Activated naive CD8-positive, alpha-beta T cell treated with anti-CD3 and anti-CD28 coated beads, Interleukin-2, amount 50 U/mL, for 24 hours (primary cell): ENCODE data around the gene GALNT18.

Experiments
- ATAC-seq: fragments of 150-1000 bp; cut with Tn5 transposase; one replicate; pipeline ENCODE4 v1.10.0; 2021
- DNase-seq: peaks from one replicate; pipeline ENCODE4 v3.0.0; 2021
- H3K27ac Mint-ChIP-seq: one replicate; pipeline ENCODE4 v1.8.0; 2021; ENCODE audit warnings: mild to moderate bottlenecking, mixed read lengths
- H3K27me3 Mint-ChIP-seq: one replicate; pipeline ENCODE4 v1.8.0; 2021; ENCODE audit warnings: mixed read lengths
- H3K36me3 Mint-ChIP-seq: one replicate; pipeline ENCODE4 v1.8.0; 2021; ENCODE audit warnings: low read depth, mixed read lengths
- H3K4me1 Mint-ChIP-seq: one replicate; pipeline ENCODE4 v1.8.0; 2021; ENCODE audit warnings: mixed read lengths
- H3K4me3 Mint-ChIP-seq: one replicate; pipeline ENCODE4 v1.8.0; 2021; ENCODE audit warnings: mild to moderate bottlenecking, moderate library complexity, mixed read lengths
- H3K9me3 Mint-ChIP-seq: one replicate; pipeline ENCODE4 v1.8.0; 2021; ENCODE audit warnings: mixed read lengths

The GALNT18 gene

GRCh38 chr11:11552529-11553087 is 69.2 kb downstream of the GALNT18 start:
- H3K27ac Mint-ChIP-seq: no peak overlapping the region
- H3K9me3 Mint-ChIP-seq: no peaks in the 10 kb centered on the region
- ATAC-seq (no peak), DNase-seq (no peak)
- H3K4me1 Mint-ChIP-seq: no peaks in the 10 kb centered on the region
- H3K36me3 Mint-ChIP-seq: no peaks in the 10 kb centered on the region
- no peak overlapping the region for H3K4me3 Mint-ChIP-seq
- peaks cover 2% of the 10 kb centered on the region for H3K27me3 Mint-ChIP-seq

- Mint-ChIP-seq H3K9me3 (no peaks in the 10 kb centered on the region), H3K4me1 (no peaks in the 10 kb centered on the region), H3K4me3 (no peak overlapping the region), H3K36me3 (no peaks in the 10 kb centered on the region), H3K27ac (no peak overlapping the region), H3K27me3 (peaks cover 2% of the 10 kb centered on the region)
- DNase-seq (no peak), ATAC-seq (no peak)
Observed at GRCh38 chr11:11550534-11550933, 71.3 kb downstream of the GALNT18 start.

- H3K4me3 Mint-ChIP-seq: no peak overlapping the region
- no peaks in the 10 kb centered on the region for H3K27me3 Mint-ChIP-seq
- no peaks in the 10 kb centered on the region for H3K9me3 Mint-ChIP-seq
- no peaks in the 10 kb centered on the region for H3K36me3 Mint-ChIP-seq
- DNase-seq: no peak
- ATAC-seq: no peak
- no peaks in the 10 kb centered on the region for H3K4me1 Mint-ChIP-seq
- no peak overlapping the region for H3K27ac Mint-ChIP-seq
Observed at GRCh38 chr11:11545285-11546275, 76.2 kb downstream of the GALNT18 start.

DNA sequence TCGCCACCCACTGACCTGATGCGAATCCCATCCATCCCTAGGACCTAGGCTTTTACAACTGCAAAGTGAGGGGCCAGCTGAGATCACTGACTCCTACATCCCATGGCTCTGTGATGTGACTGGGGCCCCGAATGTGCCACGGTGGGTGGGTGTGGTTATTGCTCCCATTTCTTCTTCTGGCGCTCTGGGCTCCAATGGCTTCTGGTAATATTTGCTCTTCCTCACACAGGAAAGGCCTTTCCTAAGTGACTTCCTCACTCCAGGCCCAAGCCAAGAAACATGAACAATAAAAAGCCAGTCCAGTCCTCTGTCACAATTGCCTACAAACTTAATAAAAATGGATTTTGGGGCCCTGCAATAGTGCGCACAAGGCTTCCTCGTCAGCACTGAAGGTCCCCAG is 78.1 kb downstream of the GALNT18 start:
- ATAC-seq (no peak), DNase-seq (no peak)
- Mint-ChIP-seq H3K9me3 (no peaks in the 10 kb centered on the region), H3K36me3 (no peaks in the 10 kb centered on the region), H3K4me3 (no peak overlapping the region), H3K27me3 (no peaks in the 10 kb centered on the region), H3K4me1 (no peaks in the 10 kb centered on the region), H3K27ac (no peak overlapping the region)

- Mint-ChIP-seq H3K36me3 (no peaks in the 10 kb centered on the region), H3K4me1 (no peaks in the 10 kb centered on the region), H3K27me3 (no peaks in the 10 kb centered on the region), H3K4me3 (no peak overlapping the region), H3K27ac (no peak overlapping the region), H3K9me3 (no peaks in the 10 kb centered on the region)
- no peak for ATAC-seq
- DNase-seq: no peak
Observed at GRCh38 chr11:11540157-11540556, 81.6 kb downstream of the GALNT18 start.

GRCh38 chr11:11538277-11538960 is 83.4 kb downstream of the GALNT18 start:
- ATAC-seq: no peak
- H3K27ac Mint-ChIP-seq: no peak overlapping the region
- H3K36me3 Mint-ChIP-seq: no peaks in the 10 kb centered on the region
- H3K27me3 Mint-ChIP-seq: no peaks in the 10 kb centered on the region
- H3K9me3 Mint-ChIP-seq: no peaks in the 10 kb centered on the region
- no peak for DNase-seq
- H3K4me3 Mint-ChIP-seq: no peak overlapping the region
- H3K4me1 Mint-ChIP-seq: no peaks in the 10 kb centered on the region

GRCh38 chr11:11537871-11538270 is 83.9 kb downstream of the GALNT18 start:
- no peak for DNase-seq
- H3K4me3 Mint-ChIP-seq: no peak overlapping the region
- no peaks in the 10 kb centered on the region for H3K27me3 Mint-ChIP-seq
- H3K27ac Mint-ChIP-seq: no peak overlapping the region
- H3K36me3 Mint-ChIP-seq: no peaks in the 10 kb centered on the region
- no peaks in the 10 kb centered on the region for H3K9me3 Mint-ChIP-seq
- no peaks in the 10 kb centered on the region for H3K4me1 Mint-ChIP-seq
- ATAC-seq: no peak

DNA sequence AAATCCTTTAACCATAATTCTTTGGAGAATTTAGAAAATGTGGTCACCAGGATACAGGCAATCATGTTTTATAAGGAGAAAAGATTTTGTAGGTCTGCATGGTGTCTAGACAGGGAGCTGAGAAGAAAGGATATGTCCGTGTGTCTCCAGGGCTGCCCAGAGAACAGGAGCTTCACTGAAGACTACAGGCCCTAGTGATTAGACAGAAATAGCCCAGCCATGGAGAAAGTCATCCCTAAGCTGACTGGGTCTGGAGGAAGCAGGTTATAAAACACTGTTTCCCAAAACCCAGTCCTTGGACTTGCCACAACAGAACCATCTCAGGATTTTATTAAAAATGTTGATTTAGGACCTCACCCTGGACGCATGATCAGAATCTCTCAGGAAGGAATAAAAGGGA is 84.4 kb downstream of the GALNT18 start:
- H3K9me3 Mint-ChIP-seq: no peaks in the 10 kb centered on the region
- H3K4me1 Mint-ChIP-seq: no peaks in the 10 kb centered on the region
- H3K27ac Mint-ChIP-seq: no peak overlapping the region
- no peak overlapping the region for H3K4me3 Mint-ChIP-seq
- ATAC-seq (no peak), DNase-seq (no peak)
- H3K27me3 Mint-ChIP-seq: no peaks in the 10 kb centered on the region
- no peaks in the 10 kb centered on the region for H3K36me3 Mint-ChIP-seq

- Mint-ChIP-seq H3K9me3 (no peaks in the 10 kb centered on the region), H3K4me1 (no peaks in the 10 kb centered on the region)
- ATAC-seq: no peak
Observed at GRCh38 chr11:11536650-11537049, 85.2 kb downstream of the GALNT18 start.

GRCh38 chr11:11535611-11536010 is 86.2 kb downstream of the GALNT18 start:
- no peaks in the 10 kb centered on the region for H3K27me3 Mint-ChIP-seq
- ATAC-seq: no peak

More at GRCh38 chr11:11536650-11537049, 85.2 kb downstream of the GALNT18 start:
- no peaks in the 10 kb centered on the region for H3K36me3 Mint-ChIP-seq
- no peak overlapping the region for H3K4me3 Mint-ChIP-seq
- no peak for DNase-seq
- no peaks in the 10 kb centered on the region for H3K27me3 Mint-ChIP-seq
- no peak overlapping the region for H3K27ac Mint-ChIP-seq

DNA sequence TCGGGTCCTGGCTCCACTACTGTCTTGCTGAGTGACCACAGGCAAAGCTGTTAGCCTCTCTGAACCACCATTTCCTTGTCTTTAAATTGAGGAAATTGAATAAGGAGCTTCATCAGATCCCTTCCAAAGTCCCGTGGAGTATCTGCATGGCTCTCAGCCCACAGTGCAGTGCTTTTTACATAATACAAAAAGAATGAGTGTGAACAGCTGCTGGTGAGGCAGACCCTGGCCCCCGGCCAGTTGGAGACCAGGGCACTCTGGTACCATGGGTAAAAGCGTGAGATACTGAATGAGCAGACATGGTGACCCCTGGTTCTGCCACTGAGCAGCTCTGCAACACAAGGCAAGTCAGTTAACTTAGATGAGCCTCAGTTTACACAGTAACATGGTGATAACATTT is 86.8 kb downstream of the GALNT18 start:
- no peak for ATAC-seq
- Mint-ChIP-seq H3K27me3 (no peaks in the 10 kb centered on the region), H3K4me1 (no peaks in the 10 kb centered on the region), H3K9me3 (no peaks in the 10 kb centered on the region), H3K36me3 (no peaks in the 10 kb centered on the region), H3K4me3 (no peak overlapping the region), H3K27ac (no peak overlapping the region)
- DNase-seq: no peak

More at GRCh38 chr11:11535611-11536010, 86.2 kb downstream of the GALNT18 start:
- no peak overlapping the region for H3K27ac Mint-ChIP-seq
- no peak overlapping the region for H3K4me3 Mint-ChIP-seq
- no peak for DNase-seq
- H3K4me1 Mint-ChIP-seq: no peaks in the 10 kb centered on the region
- no peaks in the 10 kb centered on the region for H3K36me3 Mint-ChIP-seq
- H3K9me3 Mint-ChIP-seq: no peaks in the 10 kb centered on the region

DNA sequence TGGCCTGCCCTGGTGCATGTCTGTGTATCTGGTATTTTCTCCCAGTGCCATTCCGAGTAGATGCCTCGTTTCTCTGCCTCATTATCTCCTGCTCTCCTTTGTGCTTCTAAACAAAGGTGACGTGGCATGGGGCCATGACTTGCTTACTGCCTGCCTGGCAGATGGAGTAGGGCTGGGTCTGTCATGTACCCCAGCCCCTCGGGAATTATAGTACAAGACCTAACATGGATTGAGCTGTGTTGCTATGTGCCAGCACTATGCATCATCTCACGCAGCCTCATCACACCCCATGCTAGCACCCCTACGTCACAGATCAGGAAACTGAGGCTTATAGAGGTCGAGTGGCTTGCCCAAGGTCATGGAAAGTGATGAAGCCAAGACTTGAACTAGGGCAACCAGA is 88.1 kb downstream of the GALNT18 start:
- no peaks in the 10 kb centered on the region for H3K4me1 Mint-ChIP-seq
- H3K36me3 Mint-ChIP-seq: no peaks in the 10 kb centered on the region
- H3K4me3 Mint-ChIP-seq: no peak overlapping the region
- no peak overlapping the region for H3K27ac Mint-ChIP-seq
- ATAC-seq (no peak), DNase-seq (no peak)
- H3K9me3 Mint-ChIP-seq: no peaks in the 10 kb centered on the region
- H3K27me3 Mint-ChIP-seq: no peaks in the 10 kb centered on the region

- ATAC-seq: no peak
- DNase-seq: no peak
- no peaks in the 10 kb centered on the region for H3K9me3 Mint-ChIP-seq
- H3K27ac Mint-ChIP-seq: no peak overlapping the region
- H3K27me3 Mint-ChIP-seq: no peaks in the 10 kb centered on the region
- H3K4me1 Mint-ChIP-seq: no peaks in the 10 kb centered on the region
- no peaks in the 10 kb centered on the region for H3K36me3 Mint-ChIP-seq
- H3K4me3 Mint-ChIP-seq: no peak overlapping the region
Observed at GRCh38 chr11:11533057-11533456, 88.7 kb downstream of the GALNT18 start.

GRCh38 chr11:11532574-11532973 is 89.2 kb downstream of the GALNT18 start:
- no peak overlapping the region for H3K27ac Mint-ChIP-seq
- H3K4me3 Mint-ChIP-seq: no peak overlapping the region
- DNase-seq (no peak), ATAC-seq (no peak)
- H3K27me3 Mint-ChIP-seq: peaks cover under 1% of the 10 kb centered on the region
- no peaks in the 10 kb centered on the region for H3K9me3 Mint-ChIP-seq
- no peaks in the 10 kb centered on the region for H3K36me3 Mint-ChIP-seq
- no peaks in the 10 kb centered on the region for H3K4me1 Mint-ChIP-seq
